Liver (tissue), 9 donors: ENCODE results near the gene KCNE3. TPM values are rescaled to one million over a fixed set of nuclear protein-coding genes. Genes with fewer than 3 reads are reported as not detected.

ENCODE experiments used
- DNase-seq: peaks from one replicate; pipeline ENCODE4 v3.0.0-alpha.2; 2017; ENCODE audit warnings: low spot score
- H3K27ac ChIP-seq, 2 donors: one replicate each; pipeline ENCODE4 v1.7.0; 2013; ENCODE audit warnings: inconsistent platforms in 2 of 2, low read length in 2 of 2, control low read depth in 1 of 2, low read depth in 1 of 2, mild to moderate bottlenecking in 1 of 2
- H3K27me3 ChIP-seq, 4 donors: one replicate each; pipeline versions ENCODE4 v1.6.1 to v1.7.0; 2013; ENCODE audit warnings: low read length in 3 of 4, inconsistent platforms in 1 of 4, mild to moderate bottlenecking in 1 of 4, moderate library complexity in 1 of 4; ENCODE audit not compliant: control insufficient read depth in 4 of 4, insufficient read depth in 4 of 4
- H3K36me3 ChIP-seq, 4 donors: one replicate each; pipeline versions ENCODE4 v1.6.1 to v1.7.0; 2013; ENCODE audit warnings: low read length in 3 of 4, mild to moderate bottlenecking in 3 of 4, low read depth in 1 of 4, moderate library complexity in 1 of 4; ENCODE audit not compliant: control insufficient read depth in 4 of 4, insufficient read depth in 3 of 4
- H3K4me1 ChIP-seq, 4 donors: one replicate each; pipeline versions ENCODE4 v1.6.1 to v1.7.0; 2013; ENCODE audit warnings: low read length in 3 of 4, mild to moderate bottlenecking in 3 of 4, moderate library complexity in 1 of 4; ENCODE audit not compliant: control insufficient read depth in 4 of 4, insufficient read depth in 4 of 4
- H3K4me3 ChIP-seq, 3 donors: one replicate each; pipeline versions ENCODE4 v1.6.1 to v1.7.0; 2013; ENCODE audit warnings: low read length in 3 of 3, control low read depth in 1 of 3, low read depth in 1 of 3, mild to moderate bottlenecking in 1 of 3
- H3K9ac ChIP-seq, 2 donors: one replicate each; pipeline ENCODE4 v1.7.0; 2013; ENCODE audit warnings: low read length in 2 of 2, mild to moderate bottlenecking in 2 of 2, moderate library complexity in 2 of 2, control low read depth in 1 of 2, low read depth in 1 of 2
- H3K9me3 ChIP-seq, 4 donors: one replicate each; pipeline versions ENCODE4 v1.6.1 to v1.7.0; 2013; ENCODE audit warnings: low read length in 3 of 4; ENCODE audit not compliant: control insufficient read depth in 4 of 4
- ATF3 ChIP-seq: IDR thresholded peaks from 2 replicates; pipeline ENCODE4 v1.6.1; 2016; ENCODE audit warnings: antibody characterized with exemption
- CTCF ChIP-seq: fragments of 150-350 bp; IDR thresholded peaks from 2 replicates; pipeline ENCODE4 v1.5.1; 2017; ENCODE audit warnings: improper control_type of control experiment, low read depth, low read length; ENCODE audit not compliant: missing input control
- EGR1 ChIP-seq, 2 donors: IDR thresholded peaks; 2 replicates each; pipeline ENCODE4 v1.6.1; 2016 to 2018; ENCODE audit warnings: antibody characterized with exemption in 2 of 2, low read depth in 2 of 2
- FOXA1 ChIP-seq: IDR thresholded peaks from 2 replicates; pipeline ENCODE4 v1.6.1; 2016; ENCODE audit warnings: antibody characterized with exemption
- FOXA2 ChIP-seq: IDR thresholded peaks from 2 replicates; pipeline ENCODE4 v1.6.1; 2016; ENCODE audit warnings: antibody characterized with exemption
- GABPA ChIP-seq, 2 donors: IDR thresholded peaks in 1 of 2; conservative IDR thresholded peaks in 1 of 2; 2 replicates each; pipeline ENCODE4 v1.6.1; 2016; ENCODE audit warnings: antibody characterized with exemption in 2 of 2, mild to moderate bottlenecking in 1 of 2, moderate library complexity in 1 of 2
- HNF4A ChIP-seq, 2 donors: conservative IDR thresholded peaks; 2 replicates each; pipeline ENCODE4 v1.6.1; 2016; ENCODE audit warnings: antibody characterized with exemption in 2 of 2, mild to moderate bottlenecking in 2 of 2
- HNF4G ChIP-seq: IDR thresholded peaks from 2 replicates; pipeline ENCODE4 v1.6.1; 2016; ENCODE audit warnings: antibody characterized with exemption
- JUND ChIP-seq, 2 donors: IDR thresholded peaks; 2 replicates each; pipeline ENCODE4 v1.6.1; 2016; ENCODE audit warnings: antibody characterized with exemption in 2 of 2
- MAX ChIP-seq: IDR thresholded peaks from 2 replicates; pipeline ENCODE4 v1.6.1; 2016; ENCODE audit warnings: antibody characterized with exemption
- NR2F2 ChIP-seq: IDR thresholded peaks from 2 replicates; pipeline ENCODE4 v1.6.1; 2016; ENCODE audit warnings: antibody characterized with exemption
- RAD21 ChIP-seq, 2 donors: IDR thresholded peaks; 2 replicates each; pipeline ENCODE4 v1.6.1; 2016; ENCODE audit warnings: antibody characterized with exemption in 2 of 2, mild to moderate bottlenecking in 2 of 2
- REST ChIP-seq: IDR thresholded peaks from 2 replicates; pipeline ENCODE4 v1.6.1; 2016; ENCODE audit warnings: antibody characterized with exemption, mild to moderate bottlenecking
- RXRA ChIP-seq, 2 donors: IDR thresholded peaks; 2 replicates each; pipeline ENCODE4 v1.6.1; 2017 to 2018; ENCODE audit warnings: antibody characterized with exemption in 2 of 2, mild to moderate bottlenecking in 1 of 2
- SP1 ChIP-seq: IDR thresholded peaks from 2 replicates; pipeline ENCODE4 v1.6.1; 2018; ENCODE audit warnings: antibody characterized with exemption, mild to moderate bottlenecking
- TAF1 ChIP-seq: conservative IDR thresholded peaks from 2 replicates; pipeline ENCODE4 v1.6.1; 2016; ENCODE audit warnings: antibody characterized with exemption, mild to moderate bottlenecking
- YY1 ChIP-seq: IDR thresholded peaks from 2 replicates; pipeline ENCODE4 v1.6.1; 2016; ENCODE audit warnings: antibody characterized with exemption, mild to moderate bottlenecking
- ZBTB33 ChIP-seq: IDR thresholded peaks from 2 replicates; pipeline ENCODE4 v1.6.1; 2016; ENCODE audit warnings: antibody characterized with exemption
- WGBS: extraction: QIAGEN DNeasy Blood & Tissue Kit; methylation state at CpG from one replicate; pipeline ENCODE4 v1.1.7; 2013; 5-methylcytosine and 5-hydroxymethylcytosine counted together
- polyA plus RNA-seq, 2 donors: library from polyadenylated mRNA; stranded (reverse) in 1 of 2; unstranded in 1 of 2; fragments of 200-250 nt in 1 of 2; fragments of >200 nt in 1 of 2; fragmentation: Nextera tagmentation in 1 of 2; extraction: Ambion mirVana in 1 of 2; gene quantifications; one replicate each; pipeline versions ENCODE4 v1.2.1 to v1.2.3, GENCODE V29; 2013 to 2015
- total RNA-seq, 2 donors: library from RNA; depleted of rRNA; stranded (reverse); fragments of >200 nt; gene quantifications; one replicate each; pipeline ENCODE4 v1.2.3, GENCODE V29; 2014
- donor health status: healthy.
- donor health status: healthy.
- donor health status: healthy.
- donor health status: healthy.
- donor health status: healthy.

Gene KCNE3
- total and polyA plus RNA-seq, 4 donors, result 1.4 to 22.9 (median 3.8) TPM

GRCh38 chr11:74471037-74471436, 3.7 kb upstream of the KCNE3 start:
- no peak for TF ChIP-seq CTCF
- TF ChIP-seq MAX, result no peak
- no peak for TF ChIP-seq REST
- no peak for TF ChIP-seq RAD21 (IDR thresholded peaks at IDR 0.05)
- no peaks in the 10 kb centered on the region for H3K27me3 ChIP-seq
- H3K9ac ChIP-seq, result no peak overlapping the region
- no peak overlapping the region for H3K4me3 ChIP-seq
- H3K27ac ChIP-seq, result no peak overlapping the region
- H3K36me3 ChIP-seq, result no peaks in the 10 kb centered on the region
- no peak for DNase-seq
- H3K4me1 ChIP-seq, result peaks cover 0 to 9% (median 2%) of the 10 kb centered on the region in 4 donors
- H3K9me3 ChIP-seq, result no peaks in the 10 kb centered on the region
- 98% methylated on average over 1 of the region's 1 CpG for WGBS

GRCh38 chr11:74470526-74470925, 3.2 kb upstream of the KCNE3 start:
- no peak for DNase-seq
- TF ChIP-seq JUND (IDR thresholded peaks at IDR 0.05) (no peak), FOXA2 (no peak), RAD21 (IDR thresholded peaks at IDR 0.05) (no peak), ZBTB33 (no peak), TAF1 (no peak), FOXA1 (no peak), RXRA (IDR thresholded peaks at IDR 0.05) (no peak), ATF3 (no peak), SP1 (no peak), YY1 (no peak), CTCF (no peak), EGR1 (IDR thresholded peaks at IDR 0.05; ENCODE audit: low read depth in 2 of 2) (no peak), GABPA (IDR thresholded peaks at IDR 0.05 in 1 of 2, conservative IDR thresholded peaks at IDR 0.05 in 1 of 2) (no peak), HNF4G (no peak), MAX (no peak), NR2F2 (no peak), HNF4A (conservative IDR thresholded peaks at IDR 0.05) (no peak), REST (no peak)
- H3K4me3 ChIP-seq, result no peak overlapping the region
- H3K9me3 ChIP-seq, result no peaks in the 10 kb centered on the region
- WGBS, result 93% methylated on average over 2 of the region's 2 CpGs
- H3K27ac ChIP-seq, result no peak overlapping the region
- H3K9ac ChIP-seq, result no peak overlapping the region
- H3K4me1 ChIP-seq, result peaks cover 0 to 9% (median 2%) of the 10 kb centered on the region in 4 donors
- no peaks in the 10 kb centered on the region for H3K36me3 ChIP-seq
- H3K27me3 ChIP-seq, result no peaks in the 10 kb centered on the region
